GM12864 (cell line): ENCODE results near the gene CELF2.

Experiments used
- DNase-seq: peaks from one replicate; pipeline ENCODE4 v3.0.0-alpha.2; 2011; ENCODE audit warnings: low read depth
- H3K4me3 ChIP-seq: 2 replicates; pipeline ENCODE4 v1.5.1; 2011; ENCODE audit warnings: mild to moderate bottlenecking, low read depth, low read length, control low read depth
- TF ChIP-seq, protein P1 (sequence below): IDR thresholded peaks from 2 replicates; pipeline ENCODE4 v1.5.1; 2011; ENCODE audit warnings: low read depth, mild to moderate bottlenecking, moderate library complexity, low read length, control low read depth, inconsistent platforms; ENCODE audit errors: missing control alignments

CELF2 gene

GRCh38 chr10:11010582-11010981 lies 7.1 kb upstream of the CELF2 start:
- TF ChIP-seq, protein P1, sequence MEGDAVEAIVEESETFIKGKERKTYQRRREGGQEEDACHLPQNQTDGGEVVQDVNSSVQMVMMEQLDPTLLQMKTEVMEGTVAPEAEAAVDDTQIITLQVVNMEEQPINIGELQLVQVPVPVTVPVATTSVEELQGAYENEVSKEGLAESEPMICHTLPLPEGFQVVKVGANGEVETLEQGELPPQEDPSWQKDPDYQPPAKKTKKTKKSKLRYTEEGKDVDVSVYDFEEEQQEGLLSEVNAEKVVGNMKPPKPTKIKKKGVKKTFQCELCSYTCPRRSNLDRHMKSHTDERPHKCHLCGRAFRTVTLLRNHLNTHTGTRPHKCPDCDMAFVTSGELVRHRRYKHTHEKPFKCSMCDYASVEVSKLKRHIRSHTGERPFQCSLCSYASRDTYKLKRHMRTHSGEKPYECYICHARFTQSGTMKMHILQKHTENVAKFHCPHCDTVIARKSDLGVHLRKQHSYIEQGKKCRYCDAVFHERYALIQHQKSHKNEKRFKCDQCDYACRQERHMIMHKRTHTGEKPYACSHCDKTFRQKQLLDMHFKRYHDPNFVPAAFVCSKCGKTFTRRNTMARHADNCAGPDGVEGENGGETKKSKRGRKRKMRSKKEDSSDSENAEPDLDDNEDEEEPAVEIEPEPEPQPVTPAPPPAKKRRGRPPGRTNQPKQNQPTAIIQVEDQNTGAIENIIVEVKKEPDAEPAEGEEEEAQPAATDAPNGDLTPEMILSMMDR = no peak
- no peak overlapping the region for H3K4me3 ChIP-seq
- no peak for DNase-seq

DNA sequence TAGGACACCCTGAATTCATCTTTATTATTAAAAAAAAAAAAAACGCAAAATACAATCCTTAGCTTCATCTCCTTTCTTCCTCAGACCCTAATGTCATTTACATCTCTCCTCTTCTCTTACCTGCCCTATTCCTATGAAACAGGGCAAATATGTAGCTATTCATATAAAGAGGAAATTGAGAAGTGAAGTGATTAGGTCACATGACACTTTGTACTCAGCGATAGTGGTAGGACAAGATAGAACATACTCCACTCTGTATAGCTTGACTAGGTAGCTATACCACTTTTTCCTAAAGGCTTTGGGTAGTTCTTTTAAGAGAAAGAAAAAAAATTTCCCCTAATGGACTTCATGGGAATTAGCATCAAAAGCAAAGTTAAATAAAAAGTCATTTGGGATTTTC lies 6.2 kb upstream of the CELF2 start:
- TF ChIP-seq, protein P1 = no peak
- H3K4me3 ChIP-seq = no peak overlapping the region
- no peak for DNase-seq

DNA sequence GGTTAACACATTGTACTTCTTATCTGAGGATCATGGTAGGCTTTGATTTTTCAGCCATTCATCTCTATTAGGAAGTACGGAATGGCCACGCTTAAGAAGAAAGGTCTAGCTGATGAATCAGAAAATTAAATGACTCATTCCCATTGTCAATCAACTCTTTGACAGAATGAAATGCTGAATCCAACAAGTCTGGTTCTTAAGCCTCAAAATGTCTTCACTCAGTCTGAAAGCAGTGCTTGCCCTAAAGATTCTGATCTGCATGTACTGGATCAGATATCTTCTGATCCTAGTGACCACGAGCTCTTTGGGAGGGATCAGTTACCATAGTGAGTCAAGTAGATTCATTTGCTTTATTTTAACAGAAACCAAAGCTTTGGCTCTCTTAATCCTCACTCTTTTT lies 5.7 kb upstream of the CELF2 start:
- no peak overlapping the region for H3K4me3 ChIP-seq
- DNase-seq = no peak
- TF ChIP-seq, protein P1 = no peak

GRCh38 chr10:11012421-11013295 lies 5.0 kb upstream of the CELF2 start:
- H3K4me3 ChIP-seq = no peak overlapping the region
- no peak for DNase-seq
- TF ChIP-seq, protein P1 = no peak

GRCh38 chr10:11013836-11014235 lies 3.8 kb upstream of the CELF2 start:
- DNase-seq = no peak
- TF ChIP-seq, protein P1 = no peak
- no peak overlapping the region for H3K4me3 ChIP-seq

DNA sequence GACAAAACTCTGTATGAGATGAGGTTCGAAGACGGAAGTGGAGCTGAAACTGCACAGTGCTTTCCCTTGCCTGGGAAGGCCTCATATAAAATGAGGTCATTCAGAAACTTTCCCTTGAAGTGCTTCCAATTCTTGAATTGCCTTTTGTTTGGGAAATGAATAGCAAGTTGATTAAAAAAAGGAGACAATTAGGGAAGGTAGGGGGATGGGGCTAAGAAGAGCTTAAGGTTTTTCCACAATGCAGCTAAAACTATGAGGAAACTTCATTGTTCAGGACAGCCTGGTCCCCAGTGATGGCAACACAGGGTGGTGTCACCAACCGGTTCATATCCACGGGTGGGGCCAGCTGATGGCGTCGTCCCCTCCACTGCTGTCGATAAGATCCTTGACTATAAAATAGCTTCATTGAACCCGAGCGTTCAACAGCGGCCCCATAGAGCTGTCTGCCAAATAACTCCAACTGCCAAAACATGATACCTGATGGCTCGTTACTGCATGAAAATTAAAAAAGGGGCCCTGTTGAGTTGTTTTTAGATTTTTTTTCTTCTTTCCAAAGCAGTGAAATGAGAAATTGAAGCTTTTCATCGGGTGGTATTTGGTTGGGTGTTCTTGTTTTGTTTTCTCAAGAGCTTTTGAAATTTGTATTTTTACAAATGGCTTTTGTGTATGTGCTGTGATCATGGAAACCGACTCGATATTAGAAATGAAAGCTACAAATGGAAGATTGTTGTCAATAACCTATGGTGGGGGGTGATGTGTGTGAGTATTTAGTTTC lies 2.8 kb upstream of the CELF2 start:
- no peak for DNase-seq
- no peak overlapping the region for H3K4me3 ChIP-seq
- TF ChIP-seq, protein P1 = no peak
